SK-N-SH treated with all-trans-retinoic acid at 6 μM for 48 hours (cell line): Measurements from ENCODE around the gene LRRC75A.

Experiments used
- ATAC-seq: fragments of 200-7000 bp; cut with Tn5 transposase; 3 replicates; pipeline ENCODE4 v1.9.1; 2020; ENCODE audit warnings: mild to moderate bottlenecking, moderate library complexity
- ARNTL ChIP-seq: fragments of 450-650 bp; formaldehyde crosslinking; IDR thresholded peaks from 2 replicates; pipeline ENCODE4 v1.5.0; 2020; ENCODE audit warnings: low read depth, mild to moderate bottlenecking, moderate library complexity, borderline replicate concordance
- BACH2 ChIP-seq: fragments of 250-450 bp; sonication (Bioruptor Pico); IDR thresholded peaks from 2 replicates; pipeline ENCODE4 v1.9.0; 2021; ENCODE audit warnings: mild to moderate bottlenecking, borderline replicate concordance
- CREB5 ChIP-seq: fragments of 250-450 bp; sonication (Bioruptor Pico); IDR thresholded peaks from 2 replicates; pipeline ENCODE4 v1.5.1; 2020; ENCODE audit warnings: low read depth, mild to moderate bottlenecking, moderate library complexity
- CSRNP3 ChIP-seq: fragments of 250-450 bp; sonication (Bioruptor Pico); IDR thresholded peaks from 2 replicates; pipeline ENCODE4 v1.5.1; 2021; ENCODE audit warnings: mild to moderate bottlenecking, moderate library complexity
- ESRRG ChIP-seq: fragments of 250-450 bp; sonication (Bioruptor Pico); IDR thresholded peaks from 2 replicates; pipeline ENCODE4 v1.6.1; 2021; ENCODE audit warnings: mild to moderate bottlenecking
- GLIS3 ChIP-seq: fragments of 250-450 bp; sonication (Bioruptor Pico); IDR thresholded peaks from 2 replicates; pipeline ENCODE4 v1.5.0; 2020; ENCODE audit warnings: mild to moderate bottlenecking, moderate library complexity
- ISL1 ChIP-seq: fragments of 250-450 bp; sonication (Bioruptor Pico); IDR thresholded peaks from 2 replicates; pipeline ENCODE4 v2.1.2; 2022; ENCODE audit warnings: mild to moderate bottlenecking, moderate library complexity
- OSR1 ChIP-seq: fragments of 250-450 bp; sonication (Bioruptor Pico); IDR thresholded peaks from 2 replicates; pipeline ENCODE4 v1.8.0; 2022; ENCODE audit warnings: moderate library complexity, mild to moderate bottlenecking, inconsistent platforms
- PATZ1 ChIP-seq: fragments of 250-450 bp; sonication (Bioruptor Pico); IDR thresholded peaks from 2 replicates; pipeline ENCODE4 v1.8.0; 2020; ENCODE audit warnings: mild to moderate bottlenecking, moderate library complexity, borderline replicate concordance
- POU6F1 ChIP-seq: fragments of 250-450 bp; sonication (Bioruptor Pico); IDR thresholded peaks from 2 replicates; pipeline ENCODE4 v1.8.0; 2021; ENCODE audit warnings: low read depth, mild to moderate bottlenecking, moderate library complexity, borderline replicate concordance
- PPARA ChIP-seq: fragments of 250-450 bp; sonication (Bioruptor Pico); IDR thresholded peaks from 2 replicates; pipeline ENCODE4 v1.5.0; 2020; ENCODE audit warnings: mild to moderate bottlenecking, borderline replicate concordance
- RARB ChIP-seq: fragments of 250-450 bp; sonication (Bioruptor Pico); IDR thresholded peaks from 2 replicates; pipeline ENCODE4 v1.8.0; 2021; ENCODE audit warnings: mild to moderate bottlenecking, moderate library complexity
- TCF4 ChIP-seq: fragments of 250-450 bp; sonication (Bioruptor Pico); IDR thresholded peaks from 2 replicates; pipeline ENCODE4 v1.8.0; 2021; ENCODE audit warnings: mild to moderate bottlenecking, moderate library complexity, borderline replicate concordance
- TOX ChIP-seq: fragments of 250-450 bp; sonication (Bioruptor Pico); IDR thresholded peaks from 2 replicates; pipeline ENCODE4 v1.8.0; 2021; ENCODE audit warnings: mild to moderate bottlenecking, moderate library complexity, borderline replicate concordance
- TSHZ2 ChIP-seq: fragments of 250-450 bp; sonication (Bioruptor Pico); IDR thresholded peaks from 2 replicates; pipeline ENCODE4 v1.5.0; 2020; ENCODE audit warnings: mild to moderate bottlenecking, moderate library complexity
- ZC3H10 ChIP-seq: fragments of 250-450 bp; sonication (Bioruptor Pico); IDR thresholded peaks from 2 replicates; pipeline ENCODE4 v1.5.1; 2021; ENCODE audit warnings: mild to moderate bottlenecking, moderate library complexity
- ZFP3 ChIP-seq: fragments of 250-450 bp; sonication (Bioruptor Pico); IDR thresholded peaks from 2 replicates; pipeline ENCODE4 v1.5.0; 2020; ENCODE audit warnings: mild to moderate bottlenecking, moderate library complexity
- ZFP30 ChIP-seq: fragments of 450-650 bp; formaldehyde crosslinking; IDR thresholded peaks from 2 replicates; pipeline ENCODE4 v1.5.0; 2022; ENCODE audit warnings: mild to moderate bottlenecking, moderate library complexity
- ZNF565 ChIP-seq: fragments of 450-650 bp; formaldehyde crosslinking; conservative IDR thresholded peaks from 2 replicates; pipeline ENCODE4 v1.5.0; 2020; ENCODE audit warnings: low read depth, mild to moderate bottlenecking, moderate library complexity
- ZNF70 ChIP-seq: fragments of 450-650 bp; formaldehyde crosslinking; IDR thresholded peaks from 2 replicates; pipeline ENCODE4 v1.5.0; 2020; ENCODE audit warnings: mild to moderate bottlenecking, moderate library complexity

The LRRC75A gene

GRCh38 chr17:16447676-16448075 is 44.3 kb downstream of the LRRC75A start:
- ATAC-seq = no peak
- no peak for TF ChIP-seq ZNF565 (CRISPR knock-in tag)
- TF ChIP-seq ISL1 = no peak
- TF ChIP-seq GLIS3 (CRISPR knock-in tag) = no peak
- no peak for TF ChIP-seq PPARA
- no peak for TF ChIP-seq OSR1
- no peak for TF ChIP-seq PATZ1 (CRISPR knock-in tag)
- TF ChIP-seq ZFP3 (CRISPR knock-in tag) = no peak
- TF ChIP-seq TCF4 (CRISPR knock-in tag) = no peak
- TF ChIP-seq ZNF70 = no peak
- no peak for TF ChIP-seq CREB5 (CRISPR knock-in tag)
- no peak for TF ChIP-seq CSRNP3
- TF ChIP-seq TSHZ2 (CRISPR knock-in tag) = no peak

- no peak for TF ChIP-seq RARB
- TF ChIP-seq CREB5 (CRISPR knock-in tag) = no peak
- TF ChIP-seq ZC3H10 (CRISPR knock-in tag) = no peak
- TF ChIP-seq TSHZ2 (CRISPR knock-in tag) = no peak
- TF ChIP-seq TCF4 (CRISPR knock-in tag) = no peak
- no peak for TF ChIP-seq ARNTL
- no peak for TF ChIP-seq ISL1
- TF ChIP-seq ESRRG (CRISPR knock-in tag) = no peak
- no peak for TF ChIP-seq ZFP30 (CRISPR knock-in tag)
- no peak for TF ChIP-seq POU6F1 (CRISPR knock-in tag)
- TF ChIP-seq ZNF70 = no peak
- TF ChIP-seq GLIS3 (CRISPR knock-in tag) = no peak
- no peak for TF ChIP-seq OSR1
- TF ChIP-seq TOX (CRISPR knock-in tag) = no peak
- no peak for TF ChIP-seq BACH2
- peak; percentile 3; the same call in 2 of the 3 replicates for ATAC-seq
Measured at GRCh38 chr17:16446338-16446983, 45.5 kb downstream of the LRRC75A start.
